H1 (cell line): Measurements from ENCODE around the gene GRM1. TPM values are rescaled to one million over a fixed set of nuclear protein-coding genes. Genes with fewer than 3 reads are reported as not detected.

Source experiments
- CTCF ChIA-PET: fragments of 300-600 bp; sonication (Branson Sonifier 250); formaldehyde crosslinking; loops from one replicate; lab custom pipeline; 2021; ENCODE audit not compliant: partially characterized antibody; lab: Charles Lee
- POLR2A ChIA-PET: fragments of 300-600 bp; sonication (Branson Sonifier 250); formaldehyde crosslinking; loops from one replicate; lab custom pipeline; 2021; ENCODE audit warnings: inconsistent platforms; ENCODE audit not compliant: partially characterized antibody; lab: Charles Lee
- DNase-seq, 2 experiments: peaks; one replicate each; pipeline versions ENCODE4 v3.0.0 to v3.0.0-alpha.2; 2010 to 2022; ENCODE audit warnings: low spot score in 2 of 2, low read depth in 1 of 2, mixed read lengths in 1 of 2
- FAIRE-seq: peaks from 2 replicates; lab custom pipeline; 2011; peaks lifted over from hg19 to GRCh38; lab: Jason Lieb, UNC
- H2AFZ ChIP-seq: 2 replicates; pipeline ENCODE4 v1.8.1; 2012; ENCODE audit warnings: low read length, inconsistent platforms
- H2AK5ac ChIP-seq: 2 replicates; pipeline ENCODE4 v1.6.1; 2013; ENCODE audit warnings: low read depth, low read length
- H2BK120ac ChIP-seq: replicated peaks from 2 replicates; pipeline ENCODE3; 2013; ENCODE audit warnings: low read depth, low read length, inconsistent platforms
- H2BK12ac ChIP-seq: 2 replicates; pipeline ENCODE4 v1.6.1; 2013; ENCODE audit warnings: low read depth, low read length
- H2BK15ac ChIP-seq: 2 replicates; pipeline ENCODE4 v1.6.1; 2013; ENCODE audit warnings: low read length
- H2BK20ac ChIP-seq: 2 replicates; pipeline ENCODE4 v1.6.1; 2013; ENCODE audit warnings: low read length
- H2BK5ac ChIP-seq: 2 replicates; pipeline ENCODE4 v1.6.1; 2013; ENCODE audit warnings: low read depth, low read length
- H3K14ac ChIP-seq: 2 replicates; pipeline ENCODE4 v1.6.1; 2013; ENCODE audit warnings: inconsistent platforms; ENCODE audit not compliant: insufficient read length
- H3K18ac ChIP-seq: 2 replicates; pipeline ENCODE4 v1.6.1; 2013; ENCODE audit warnings: low read length; ENCODE audit errors: extremely low read depth
- H3K23ac ChIP-seq: 2 replicates; pipeline ENCODE4 v1.6.1; 2013; ENCODE audit warnings: inconsistent platforms; ENCODE audit not compliant: insufficient read length
- H3K23me2 ChIP-seq: 2 replicates; pipeline ENCODE4 v1.6.1; 2013; ENCODE audit warnings: low read depth, low read length
- H3K27ac ChIP-seq: 2 replicates; pipeline ENCODE4 v1.6.1; 2011; ENCODE audit warnings: low read depth, low read length, inconsistent platforms
- H3K27me3 ChIP-seq, 4 experiments: replicated peaks in 1 of 4; 1 replicate in 1 of 4; 2 replicates in 3 of 4; pipeline versions ENCODE4 v1.6.1 to v1.8.1; 2011 to 2013; ENCODE audit warnings: low read length in 3 of 4, mild to moderate bottlenecking in 3 of 4, inconsistent platforms in 2 of 4, mixed read lengths in 2 of 4, moderate library complexity in 1 of 4; ENCODE audit not compliant: control insufficient read depth in 3 of 4, insufficient read depth in 3 of 4; ENCODE audit errors: extremely low read depth in 1 of 4
- H3K36me3 ChIP-seq, 4 experiments: 2 replicates each; pipeline versions ENCODE4 v1.6.1 to v1.8.1; 2011 to 2013; ENCODE audit warnings: mild to moderate bottlenecking in 4 of 4, low read length in 3 of 4, moderate library complexity in 2 of 4, control low read depth in 1 of 4, inconsistent platforms in 1 of 4; ENCODE audit not compliant: insufficient read depth in 4 of 4, control insufficient read depth in 2 of 4
- H3K4ac ChIP-seq: replicated peaks from 2 replicates; pipeline ENCODE3; 2013; ENCODE audit warnings: low read length, low read depth, mixed read lengths, inconsistent platforms; ENCODE audit not compliant: insufficient read length
- H3K4me1 ChIP-seq, 4 experiments: replicated peaks in 1 of 4; 1 replicate in 1 of 4; 2 replicates in 3 of 4; pipeline versions ENCODE4 v1.6.1 to v1.8.1; 2011 to 2013; ENCODE audit warnings: low read length in 3 of 4, inconsistent platforms in 2 of 4, mixed read lengths in 1 of 4; ENCODE audit not compliant: insufficient read depth in 4 of 4, control insufficient read depth in 3 of 4
- H3K4me2 ChIP-seq, 2 experiments: 2 replicates each; pipeline versions ENCODE4 v1.6.1 to v1.8.1; 2011 to 2013; ENCODE audit warnings: low read depth in 2 of 2, low read length in 2 of 2, control low read depth in 1 of 2, inconsistent platforms in 1 of 2, mild to moderate bottlenecking in 1 of 2; ENCODE audit not compliant: insufficient read depth in 1 of 2
- H3K4me3 ChIP-seq, 4 experiments: fragments of 200-600, 300-600 bp in 1 of 4; sonication (generic), shearing (Covaris generic), sonication (Bioruptor Twin) in 1 of 4; 2 replicates each; pipeline versions ENCODE4 v1.5.1 to v1.8.1; 2011 to 2016; ENCODE audit warnings: low read length in 4 of 4, low read depth in 3 of 4, control low read depth in 2 of 4, inconsistent platforms in 2 of 4, mild to moderate bottlenecking in 2 of 4, mixed read lengths in 1 of 4, moderate library complexity in 1 of 4; ENCODE audit not compliant: insufficient read depth in 2 of 4; ENCODE audit errors: extremely low read depth in 1 of 4
- H3K56ac ChIP-seq: replicated peaks from 2 replicates; pipeline ENCODE3; 2013; ENCODE audit warnings: low read depth, mild to moderate bottlenecking, mixed read lengths, low read length, inconsistent platforms; ENCODE audit not compliant: insufficient read length
- H3K79me1 ChIP-seq: 2 replicates; pipeline ENCODE4 v1.6.1; 2013; ENCODE audit warnings: low read depth, low read length, control low read depth
- H3K79me2 ChIP-seq, 2 experiments: 2 replicates each; pipeline versions ENCODE4 v1.6.1 to v1.8.1; 2012 to 2013; ENCODE audit warnings: low read length in 2 of 2, mild to moderate bottlenecking in 2 of 2, inconsistent platforms in 1 of 2; ENCODE audit not compliant: insufficient read depth in 2 of 2, control insufficient read depth in 1 of 2
- H3K9ac ChIP-seq, 4 experiments: replicated peaks in 1 of 4; 1 replicate in 1 of 4; 2 replicates in 3 of 4; pipeline versions ENCODE4 v1.6.1 to v1.8.1; 2011 to 2013; ENCODE audit warnings: low read depth in 3 of 4, low read length in 3 of 4, control low read depth in 2 of 4, mild to moderate bottlenecking in 2 of 4, moderate library complexity in 2 of 4, inconsistent platforms in 1 of 4; ENCODE audit errors: extremely low read depth in 1 of 4
- H3K9me3 ChIP-seq, 2 experiments: 2 replicates each; pipeline versions ENCODE4 v1.6.1 to v1.8.1; 2012 to 2013; ENCODE audit warnings: mild to moderate bottlenecking in 2 of 2, moderate library complexity in 2 of 2, control low read depth in 1 of 2, inconsistent platforms in 1 of 2, low read depth in 1 of 2, low read length in 1 of 2, mixed read lengths in 1 of 2; ENCODE audit not compliant: insufficient read depth in 2 of 2
- H4K20me1 ChIP-seq, 2 experiments: replicated peaks in 1 of 2; 2 replicates each; pipeline versions ENCODE3 to v1.8.1; 2011 to 2013; ENCODE audit warnings: inconsistent platforms in 2 of 2, low read length in 2 of 2, mild to moderate bottlenecking in 1 of 2; ENCODE audit not compliant: insufficient read depth in 2 of 2, control insufficient read depth in 1 of 2
- H4K5ac ChIP-seq: 2 replicates; pipeline ENCODE4 v1.6.1; 2013; ENCODE audit warnings: low read length, low read depth, mixed read lengths, inconsistent platforms; ENCODE audit not compliant: insufficient read length
- H4K8ac ChIP-seq: 2 replicates; pipeline ENCODE4 v1.8.0; 2013; ENCODE audit warnings: mild to moderate bottlenecking, moderate library complexity, low read length, inconsistent platforms; ENCODE audit not compliant: insufficient read depth; ENCODE audit errors: extremely low read depth
- H4K91ac ChIP-seq: replicated peaks from 2 replicates; pipeline ENCODE3; 2013; ENCODE audit warnings: low read length, mixed read lengths, inconsistent platforms; ENCODE audit not compliant: insufficient read length
- BRCA1 ChIP-seq: IDR thresholded peaks from 2 replicates; pipeline ENCODE4 v1.6.1; 2012; ENCODE audit warnings: low read depth, low read length, improper control_type of control experiment
- CBX8 ChIP-seq: fragments of 300-800, 300-1000 bp; sonication (generic); IDR thresholded peaks from 2 replicates; pipeline ENCODE4 v1.7.1; 2016; ENCODE audit warnings: low read depth, low read length, borderline replicate concordance
- CHD2 ChIP-seq: IDR thresholded peaks from 2 replicates; pipeline ENCODE4 v1.6.1; 2012; ENCODE audit warnings: low read length, improper control_type of control experiment
- EZH2 ChIP-seq: fragments of 200-600 bp; sonication (generic); IDR thresholded peaks from 2 replicates; pipeline ENCODE4 v1.7.1; 2012; ENCODE audit warnings: low read depth, mild to moderate bottlenecking, moderate library complexity, low read length, inconsistent platforms; ENCODE audit not compliant: severe bottlenecking
- GABPA ChIP-seq: IDR thresholded peaks from 2 replicates; pipeline ENCODE4 v1.6.1; 2011; ENCODE audit warnings: mild to moderate bottlenecking, low read length, moderate library complexity, borderline replicate concordance; ENCODE audit not compliant: insufficient read depth
- HDAC6 ChIP-seq: IDR thresholded peaks from one replicate; pipeline ENCODE4 v1.7.1; 2012; ENCODE audit warnings: low read depth, mild to moderate bottlenecking, inconsistent platforms, low read length, moderate library complexity
- MAFK ChIP-seq: IDR thresholded peaks from 2 replicates; pipeline ENCODE4 v1.6.1; 2012; ENCODE audit warnings: low read depth, mild to moderate bottlenecking, improper control_type of control experiment, low read length
- NRF1 ChIP-seq: IDR thresholded peaks from 2 replicates; pipeline ENCODE4 v1.6.1; 2011; ENCODE audit warnings: mild to moderate bottlenecking, low read depth, low read length, improper control_type of control experiment
- POLR2A ChIP-seq, 2 experiments: IDR thresholded peaks; 1 replicate in 1 of 2; 2 replicates in 1 of 2; pipeline ENCODE4 v1.6.1; 2011; ENCODE audit warnings: low read depth in 2 of 2, low read length in 2 of 2, mild to moderate bottlenecking in 2 of 2; ENCODE audit errors: control extremely low read depth in 1 of 2
- POU5F1 ChIP-seq: IDR thresholded peaks from 2 replicates; pipeline ENCODE4 v1.6.1; 2011; ENCODE audit warnings: low read depth, mild to moderate bottlenecking, low read length, moderate library complexity
- SIN3A ChIP-seq, 2 experiments: IDR thresholded peaks in 1 of 2; conservative IDR thresholded peaks in 1 of 2; 2 replicates each; pipeline ENCODE4 v1.6.1; 2011 to 2012; ENCODE audit warnings: low read length in 2 of 2, improper control_type of control experiment in 1 of 2, low read depth in 1 of 2, mild to moderate bottlenecking in 1 of 2
- SP1 ChIP-seq: IDR thresholded peaks from 2 replicates; pipeline ENCODE4 v1.6.1; 2011; ENCODE audit warnings: low read depth, low read length
- SP2 ChIP-seq: IDR thresholded peaks from 2 replicates; pipeline ENCODE4 v1.6.1; 2012; ENCODE audit warnings: mild to moderate bottlenecking, low read length, inconsistent platforms
- SUZ12 ChIP-seq: fragments of 200-600 bp; sonication (generic); IDR thresholded peaks from 2 replicates; pipeline ENCODE4 v1.6.1; 2012; ENCODE audit warnings: mild to moderate bottlenecking, inconsistent platforms, low read length, moderate library complexity, mixed read lengths
- TEAD4 ChIP-seq: IDR thresholded peaks from 2 replicates; pipeline ENCODE4 v1.6.1; 2012; ENCODE audit warnings: low read depth, low read length, inconsistent platforms, mixed read lengths
- WGBS, 2 experiments: shearing (Covaris generic) in 1 of 2; methylation state at CpG; one replicate each; pipeline versions ENCODE4 v1.1.6 to v1.1.7; 2013 to 2015; ENCODE audit warnings: low lambda C conversion rate in 2 of 2, mixed read lengths in 2 of 2, inconsistent platforms in 1 of 2, low coverage in 1 of 2, missing lambda C conversion rate in 1 of 2; ENCODE audit not compliant: insufficient replicate concordance in 2 of 2, insufficient coverage in 1 of 2, insufficient read length in 1 of 2; ENCODE audit errors: extremely low coverage in 1 of 2, missing lambda C conversion rate in 1 of 2; 5-methylcytosine and 5-hydroxymethylcytosine counted together
- polyA plus RNA-seq, 7 experiments: library from polyadenylated mRNA; depleted of rRNA in 3 of 7; stranded (reverse) in 5 of 7; unstranded in 2 of 7; fragments of >200 nt in 5 of 7; fragments of 200-250 nt in 2 of 7; gene quantifications; 1 replicate in 5 of 7; 2 replicates in 1 of 7; 4 replicates in 1 of 7; pipeline versions ENCODE4 v1.2.1 to v1.2.3, GENCODE V29; 2011 to 2013; ENCODE audit warnings: missing spikeins in 2 of 7, mixed read lengths in 2 of 7
- total RNA-seq: library from RNA; stranded (reverse); fragmentation: NEBNext Ultra II Directional; extraction: Animal tissue kit (Norgen Biotek cat#: 25700); gene quantifications from 2 replicates; pipeline ENCODE4 v1.2.1, GENCODE V29; 2021
- TF ChIP-seq, protein P1 (sequence below): IDR thresholded peaks from 2 replicates; pipeline ENCODE4 v1.6.1; 2012; ENCODE audit warnings: inconsistent platforms

Gene GRM1
- total and polyA plus RNA-seq, 2 of the 8 experiments (the other 6 are each of a cell fraction or from before 2014, with no cell fraction given), result 0.15 to 1.3 TPM

GRCh38 chr6:146460941-146461340 is 432.1 kb downstream of the GRM1 start:
- 86% methylated on average over 1 of the region's 1 CpG; no CpG with 5 or more reads in 1 of the 2 experiments for WGBS, 2 experiments
- TF ChIP-seq POU5F1, result no peak
- no peak for TF ChIP-seq NRF1
- TF ChIP-seq, protein P1, sequence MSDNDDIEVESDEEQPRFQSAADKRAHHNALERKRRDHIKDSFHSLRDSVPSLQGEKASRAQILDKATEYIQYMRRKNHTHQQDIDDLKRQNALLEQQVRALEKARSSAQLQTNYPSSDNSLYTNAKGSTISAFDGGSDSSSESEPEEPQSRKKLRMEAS, result no peak
- TF ChIP-seq BRCA1, result no peak
- TF ChIP-seq SP2, result no peak
- TF ChIP-seq CBX8, result no peak
- no peak for TF ChIP-seq GABPA
- no peak for TF ChIP-seq SP1
- TF ChIP-seq HDAC6, result no peak
- no peak for TF ChIP-seq SUZ12
- no peak for TF ChIP-seq SIN3A (conservative IDR thresholded peaks at IDR 0.05 in 1 of 2, IDR thresholded peaks at IDR 0.05 in 1 of 2; ENCODE audit: low read depth in 1 of 2, low read length in 2 of 2)
- no peak for TF ChIP-seq EZH2
- TF ChIP-seq TEAD4, result no peak
- no peak for TF ChIP-seq MAFK
- TF ChIP-seq POLR2A (IDR thresholded peaks at IDR 0.05; ENCODE audit: control extremely low read depth in 1 of 2, low read depth in 2 of 2, low read length in 2 of 2), result no peak
- no peak for TF ChIP-seq CHD2

More at GRCh38 chr6:146460941-146461340, 432.1 kb downstream of the GRM1 start:
- H3K14ac ChIP-seq, result no peak overlapping the region
- no peak overlapping the region for H3K18ac ChIP-seq
- no peak overlapping the region for H4K91ac ChIP-seq
- H3K9me3 ChIP-seq, result 0 out of 4 replicates have a peak, but pooled peaks cover 0 to 2% of the 10 kb centered on the region in 2 experiments
- no peak overlapping the region for H2BK5ac ChIP-seq
- no peak overlapping the region for H2BK12ac ChIP-seq
- no peak overlapping the region for H4K8ac ChIP-seq
- no peak overlapping the region for H2AFZ ChIP-seq
- ChIA-PET POLR2A (no interaction called here), CTCF (interaction anchor here (1.0 kb wide), 1 partner anchor 14 kb away, joined by 3 read pairs; no protein-coding TSS in a partner anchor)
- no peaks in the 10 kb centered on the region for H3K23me2 ChIP-seq
- no peak overlapping the region for H3K23ac ChIP-seq
- no peak overlapping the region for H3K9ac ChIP-seq
- no peaks in the 10 kb centered on the region for H4K20me1 ChIP-seq
- no peak for DNase-seq
- H3K4ac ChIP-seq, result no peak overlapping the region
- H2AK5ac ChIP-seq, result no peak overlapping the region
- no peak overlapping the region for H2BK120ac ChIP-seq
- H3K79me1 ChIP-seq, result no peaks in the 10 kb centered on the region
- H3K4me2 ChIP-seq, result no peak overlapping the region
- no peaks in the 10 kb centered on the region for H3K36me3 ChIP-seq
- FAIRE-seq, result no peak
- H3K4me1 ChIP-seq, result no peaks in the 10 kb centered on the region
- H3K79me2 ChIP-seq, result no peaks in the 10 kb centered on the region
- no peak overlapping the region for H4K5ac ChIP-seq
- H3K56ac ChIP-seq, result no peak overlapping the region
- H3K4me3 ChIP-seq, result no peak overlapping the region
- H2BK15ac ChIP-seq, result no peak overlapping the region
- H3K27me3 ChIP-seq, result no peaks in the 10 kb centered on the region
- no peak overlapping the region for H3K27ac ChIP-seq
- H2BK20ac ChIP-seq, result no peak overlapping the region
